Lung microvascular endothelial cell (primary cell): Measurements from ENCODE around the gene NLRP12. TPM values are rescaled to one million over a fixed set of nuclear protein-coding genes. Genes with fewer than 3 reads are reported as not detected.
"Not testable (repeated sequence)": the region's sequence is repeated elsewhere in the genome, so short reads cannot be mapped to it uniquely, and the experiment has no call there.

Experiments
- DNase-seq, 2 donors: peaks; one replicate each; pipeline versions ENCODE4 v3.0.0 to v3.0.0-alpha.2; 2010; ENCODE audit warnings: low read depth in 2 of 2
- total RNA-seq: library from RNA; depleted of rRNA; stranded (reverse); fragments of >200 nt; gene quantifications from 2 replicates; pipeline ENCODE4 v1.2.1, GENCODE V29; 2014

The NLRP12 gene
- total RNA-seq, 1 donor from 2014 or later = 0.40 TPM

DNA sequence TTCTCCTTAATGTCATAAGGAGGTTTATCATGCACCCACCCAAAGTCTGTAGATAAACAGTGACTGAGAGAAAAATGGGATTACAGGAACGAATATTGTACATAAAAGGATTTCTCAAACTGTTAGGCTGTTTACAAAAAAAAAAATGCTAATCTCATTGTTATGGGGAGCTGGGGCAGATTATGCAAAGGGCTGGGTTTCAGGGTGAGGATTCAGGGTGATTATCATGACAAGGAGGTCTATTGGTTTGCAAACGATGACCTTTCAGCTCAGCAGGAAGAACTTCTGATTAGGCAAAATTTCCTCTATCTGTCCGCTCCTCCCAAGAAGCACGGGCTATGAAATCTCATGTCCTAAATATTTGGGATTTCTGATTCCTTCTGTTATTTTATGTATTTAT, 41.4 kb downstream of the NLRP12 start:
- DNase-seq = no peak

DNA sequence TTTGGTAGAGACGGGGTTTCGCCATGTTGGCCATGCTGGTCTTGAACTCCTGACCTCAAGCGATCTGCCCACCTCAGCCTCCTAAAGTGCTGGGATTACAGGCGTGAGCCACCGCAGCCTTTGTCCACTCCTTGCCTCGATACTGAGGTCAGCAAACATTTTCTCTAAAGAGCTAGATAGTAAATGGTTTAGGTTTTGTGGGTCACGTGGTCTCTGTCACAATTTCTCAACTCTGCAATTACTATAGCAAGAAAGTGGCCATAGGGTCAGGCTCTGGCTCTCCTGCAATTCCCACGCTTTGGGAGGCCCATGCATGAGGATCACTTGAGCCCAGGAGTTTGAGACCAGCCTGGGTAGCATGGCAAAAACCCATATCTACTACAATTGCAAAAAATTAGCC, 42.8 kb downstream of the NLRP12 start:
- not testable (repeated sequence) for DNase-seq

DNA sequence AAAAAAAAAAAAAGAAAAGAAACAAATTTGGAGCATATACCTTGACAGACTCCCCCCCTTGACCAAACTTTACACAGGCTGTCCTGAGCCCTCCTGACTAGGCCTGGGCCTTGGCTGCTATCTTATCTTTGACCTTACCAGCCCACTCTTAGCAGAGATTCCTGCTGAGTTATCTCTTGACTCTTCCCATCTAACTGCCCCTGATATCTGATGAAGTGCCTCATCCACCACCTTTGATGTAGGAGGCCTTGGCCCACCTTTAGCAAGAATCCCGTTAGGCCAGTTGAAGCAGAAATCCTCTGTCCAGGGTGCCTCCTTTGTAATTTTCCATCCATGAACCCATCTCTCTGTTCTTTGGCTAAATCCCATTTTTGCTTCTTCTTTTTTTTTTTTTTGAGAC, 43.6 kb downstream of the NLRP12 start:
- DNase-seq = no peak

DNA sequence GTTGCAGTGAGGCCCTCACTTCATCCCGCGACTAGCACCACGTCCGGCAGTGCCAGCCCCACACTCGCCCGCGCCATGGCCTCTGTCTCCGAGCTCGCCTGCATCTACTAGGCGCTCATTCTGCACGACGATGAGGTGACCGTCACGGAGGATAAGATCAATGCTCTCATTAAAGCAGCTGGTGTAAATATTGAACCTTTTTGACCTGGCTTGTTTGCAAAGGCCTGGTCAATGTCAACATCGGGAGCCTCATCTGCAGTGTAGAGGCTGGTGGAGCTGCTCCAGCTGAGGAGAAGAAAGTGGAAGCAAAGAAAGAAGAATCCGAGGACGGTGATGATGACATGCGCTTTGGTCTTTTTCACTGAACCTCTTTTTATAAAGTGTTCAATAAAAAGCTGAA, 48.6 kb downstream of the NLRP12 start:
- no peak for DNase-seq

DNA sequence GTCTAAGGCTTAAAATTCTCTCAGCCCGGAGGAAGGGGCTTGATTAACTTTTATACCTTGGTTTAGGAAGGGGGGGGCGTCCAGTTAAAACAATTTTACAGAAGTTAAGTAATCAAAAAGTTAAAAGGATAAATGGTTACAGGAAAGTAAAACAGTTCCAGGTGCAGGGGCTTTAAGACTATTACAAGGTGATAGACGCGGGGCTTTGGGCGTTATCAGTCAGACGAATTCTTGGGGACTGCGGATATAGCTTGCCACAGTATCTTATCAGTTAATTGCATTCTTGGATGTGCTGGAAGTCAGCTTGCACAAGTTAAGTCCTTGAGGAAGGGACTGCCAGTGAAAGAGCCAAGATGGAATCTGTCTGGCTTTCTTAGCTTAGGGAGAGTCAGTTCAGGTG, 49.6 kb downstream of the NLRP12 start:
- DNase-seq = not testable (repeated sequence)

DNA sequence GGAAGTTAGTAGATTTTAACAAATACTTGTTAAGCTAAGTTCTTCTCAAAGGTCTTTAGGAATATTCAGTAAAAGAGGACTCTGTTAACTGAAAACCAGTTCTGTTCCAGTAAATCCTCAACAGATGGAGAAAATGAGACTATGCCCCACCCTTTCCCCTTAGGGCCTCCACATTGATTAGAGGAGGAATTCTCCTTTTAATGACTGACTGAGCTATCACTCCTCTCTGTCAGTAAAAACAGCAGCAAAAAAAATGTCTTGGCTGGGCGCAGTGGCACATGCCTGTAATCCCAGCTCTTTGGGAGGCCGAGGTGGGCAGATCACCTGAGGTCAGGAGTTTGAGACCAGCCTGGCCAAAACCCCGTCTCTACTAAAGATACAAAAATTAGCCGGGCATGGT, 50.1 kb downstream of the NLRP12 start:
- no peak for DNase-seq

DNA sequence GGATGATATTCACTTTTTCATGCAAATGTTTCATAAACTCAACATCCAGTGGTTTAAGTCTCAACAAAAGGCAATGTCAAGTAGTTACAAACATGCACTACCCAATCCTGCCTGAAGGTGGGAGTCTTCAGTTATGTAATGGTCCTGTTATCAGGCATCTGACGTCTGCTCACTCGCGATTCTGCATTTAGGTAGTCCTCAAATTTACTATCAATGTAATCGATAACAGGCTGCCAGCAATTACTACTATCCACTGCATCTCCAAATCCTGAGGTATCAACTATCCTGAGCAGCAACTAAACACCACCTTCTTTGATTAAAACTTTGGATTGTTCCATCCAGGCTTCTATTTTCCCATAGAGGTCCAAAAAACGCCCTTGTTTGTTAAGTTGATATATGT, 51.2 kb downstream of the NLRP12 start:
- DNase-seq = peak; percentile 71 to 74

DNA sequence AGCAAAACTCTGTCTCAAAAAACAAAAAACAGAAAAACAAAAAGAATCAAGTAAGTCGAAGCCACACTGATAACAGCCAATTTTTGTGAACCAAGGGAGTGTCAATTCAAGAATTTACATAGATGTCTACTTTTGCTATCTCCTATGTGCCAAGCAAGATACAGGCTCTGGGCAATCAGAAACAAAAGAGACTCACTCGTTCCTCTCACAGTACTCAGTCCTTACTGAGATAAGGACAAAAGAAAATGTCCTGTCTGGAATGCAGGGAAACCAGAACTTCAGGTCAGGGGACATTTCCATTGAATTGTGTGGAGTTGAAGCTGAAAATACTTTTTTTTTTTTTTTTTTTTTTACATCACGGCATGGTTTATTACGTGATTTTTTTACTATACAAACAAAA, 53.0 kb downstream of the NLRP12 start:
- no peak for DNase-seq

DNA sequence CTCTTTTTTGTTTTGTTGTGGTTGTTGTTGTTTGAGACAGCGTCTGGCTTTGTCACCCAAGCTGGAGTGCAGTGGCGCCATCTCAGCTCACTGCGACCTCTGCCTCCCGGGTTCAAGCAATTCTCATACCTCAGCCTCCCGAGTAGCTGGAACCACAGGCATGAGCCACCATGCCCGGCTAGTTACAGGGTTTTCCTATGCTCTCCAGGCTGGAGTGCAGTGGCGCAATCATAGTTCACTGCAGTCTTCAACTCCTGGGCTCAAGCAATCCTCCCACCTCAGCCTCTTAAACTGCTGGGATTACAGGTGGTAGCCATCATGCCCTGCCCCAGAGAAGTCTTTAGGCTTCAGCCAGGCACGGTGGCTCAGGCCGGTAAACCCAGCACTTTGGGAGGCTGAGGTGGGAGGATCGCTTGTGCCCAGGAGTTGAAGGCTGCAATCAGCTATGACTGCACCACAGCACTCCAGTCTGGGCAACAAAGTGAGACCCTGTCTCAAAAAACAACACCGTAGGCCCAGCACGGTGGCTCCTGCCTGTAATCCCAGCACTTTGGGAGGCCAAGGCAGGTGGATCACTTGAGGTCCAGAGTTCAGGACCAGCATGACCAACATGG, 54.3 kb downstream of the NLRP12 start:
- not testable (repeated sequence) for DNase-seq

DNA sequence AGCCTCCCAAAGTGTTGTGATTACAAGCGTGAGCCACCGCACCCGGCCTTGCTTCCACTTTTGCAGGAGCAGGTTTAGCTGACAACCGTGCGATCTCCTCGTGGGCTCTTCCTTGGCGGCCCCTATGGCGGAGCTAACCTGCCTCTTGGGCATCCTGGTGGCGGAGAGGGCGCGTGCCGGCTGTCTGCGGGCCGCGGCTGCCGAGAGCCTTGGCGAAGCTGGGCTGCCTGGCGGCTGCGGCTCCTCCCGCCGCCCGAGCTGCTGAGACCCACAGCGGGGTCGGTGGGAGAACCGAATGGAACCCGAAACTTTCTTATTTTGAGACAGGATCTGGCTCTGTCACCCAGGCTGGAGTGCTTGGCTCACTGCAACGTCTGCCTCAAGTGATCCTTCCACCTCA, 55.7 kb downstream of the NLRP12 start:
- no peak for DNase-seq

DNA sequence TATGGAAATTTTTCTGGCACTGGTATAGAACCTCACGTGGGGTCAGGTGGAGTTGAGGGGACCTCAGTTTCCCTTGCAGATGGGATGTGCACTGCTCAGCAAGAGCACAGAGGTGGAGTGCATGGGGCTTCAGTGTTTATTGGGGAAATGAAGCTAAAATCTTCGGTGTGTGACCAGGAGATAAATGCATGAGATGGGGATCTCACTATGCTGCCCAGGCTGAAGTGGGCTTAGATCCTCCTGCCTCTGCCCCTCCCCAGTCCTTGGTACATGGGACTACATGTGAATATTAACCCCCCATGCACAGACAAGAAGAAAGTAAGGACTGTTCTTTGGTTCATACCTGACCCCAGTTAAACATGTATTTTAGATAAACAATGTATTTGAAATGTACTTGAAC, 65.1 kb downstream of the NLRP12 start:
- DNase-seq = not testable (repeated sequence)

Other genes with a start within 250 kb of the NLRP12 start
- gene DPRX, start 192.3 kb downstream of the NLRP12 start, total RNA-seq = not detected in 2 replicates
- 4.8 and 8.3 TPM in 2 replicates for gene MYADM, start 43.6 kb upstream of the NLRP12 start, total RNA-seq
- gene PRKCG, start 57.9 kb upstream of the NLRP12 start, total RNA-seq = not detected in 2 replicates
- gene CACNG7, start 85.0 kb upstream of the NLRP12 start, total RNA-seq = under 0.01 TPM in 1 of 2 replicates, not detected in the other
- gene CACNG8, start 138.6 kb upstream of the NLRP12 start, total RNA-seq = under 0.01 and 0.22 TPM in 2 replicates
- gene CACNG6, start 167.3 kb upstream of the NLRP12 start, total RNA-seq = 0.20 and 1.5 TPM in 2 replicates
- gene VSTM1, start 239.6 kb upstream of the NLRP12 start, total RNA-seq = not detected in 2 replicates